AG04450 (cell line): ENCODE data around the gene SH3RF2. TPM values are rescaled to one million over a fixed set of nuclear protein-coding genes. Genes with fewer than 3 reads are reported as not detected.

Experiments
- CTCF ChIA-PET: fragments of 300-600, 350-600 bp; formaldehyde crosslinking; extraction: SDS; loops from one replicate; lab custom pipeline; 2022; ENCODE audit warnings: antibody characterized with exemption, inconsistent platforms; lab: Charles Lee
- POLR2A ChIA-PET: fragments of 350-600 bp; formaldehyde crosslinking; extraction: SDS; loops from one replicate; lab custom pipeline; 2021; ENCODE audit warnings: antibody characterized with exemption, inconsistent platforms; lab: Yijun Ruan, JAX
- DNase-seq: peaks from one replicate; pipeline ENCODE4 v3.0.0-alpha.2; 2011; ENCODE audit warnings: low read depth, low spot score
- H3K27ac ChIP-seq: one replicate; pipeline ENCODE4 v1.5.1; 2012; ENCODE audit warnings: low read depth, low read length, control low read depth
- H3K27me3 ChIP-seq: one replicate; pipeline ENCODE4 v1.6.0; 2012; ENCODE audit warnings: low read length; ENCODE audit not compliant: control insufficient read depth, insufficient read depth
- H3K4me3 ChIP-seq: 2 replicates; pipeline ENCODE4 v1.5.1; 2011; ENCODE audit warnings: mild to moderate bottlenecking, low read depth, low read length, control low read depth
- H3K9me3 ChIP-seq: 2 replicates; pipeline ENCODE4 v1.5.1; 2012; ENCODE audit warnings: low read length; ENCODE audit not compliant: control insufficient read depth, insufficient read depth
- polyA plus RNA-seq: library from polyadenylated mRNA; depleted of rRNA; stranded (reverse); fragments of >200 nt; gene quantifications from 2 replicates; pipeline ENCODE4 v1.2.3, GENCODE V29; 2011
- TF ChIP-seq, protein P1 (sequence below): IDR thresholded peaks from 2 replicates; pipeline ENCODE4 v1.5.1; 2011; ENCODE audit warnings: low read depth, low read length, control low read depth, inconsistent platforms

SH3RF2 gene
- polyA plus RNA-seq, 1 experiment: 0.87 TPM

DNA sequence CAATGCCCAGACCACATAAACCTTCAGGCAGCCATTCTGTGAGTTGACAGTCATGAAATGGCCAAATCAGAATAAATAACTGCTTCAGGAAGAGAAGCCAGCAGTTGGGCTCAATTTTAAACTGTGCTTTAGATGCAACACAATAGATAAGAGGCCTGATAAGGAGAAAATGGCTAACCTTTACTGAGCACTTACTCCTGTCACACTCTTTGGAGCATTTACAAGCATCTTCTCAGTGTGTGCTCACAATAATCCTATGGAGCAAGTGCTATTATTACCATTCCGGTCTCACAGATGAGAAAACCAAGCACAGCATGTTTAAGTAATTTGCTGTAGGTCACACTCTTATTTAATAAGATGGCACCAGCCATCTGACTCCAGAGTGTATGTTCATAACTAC is 11.5 kb upstream of the SH3RF2 start:
- TF ChIP-seq, protein P1, sequence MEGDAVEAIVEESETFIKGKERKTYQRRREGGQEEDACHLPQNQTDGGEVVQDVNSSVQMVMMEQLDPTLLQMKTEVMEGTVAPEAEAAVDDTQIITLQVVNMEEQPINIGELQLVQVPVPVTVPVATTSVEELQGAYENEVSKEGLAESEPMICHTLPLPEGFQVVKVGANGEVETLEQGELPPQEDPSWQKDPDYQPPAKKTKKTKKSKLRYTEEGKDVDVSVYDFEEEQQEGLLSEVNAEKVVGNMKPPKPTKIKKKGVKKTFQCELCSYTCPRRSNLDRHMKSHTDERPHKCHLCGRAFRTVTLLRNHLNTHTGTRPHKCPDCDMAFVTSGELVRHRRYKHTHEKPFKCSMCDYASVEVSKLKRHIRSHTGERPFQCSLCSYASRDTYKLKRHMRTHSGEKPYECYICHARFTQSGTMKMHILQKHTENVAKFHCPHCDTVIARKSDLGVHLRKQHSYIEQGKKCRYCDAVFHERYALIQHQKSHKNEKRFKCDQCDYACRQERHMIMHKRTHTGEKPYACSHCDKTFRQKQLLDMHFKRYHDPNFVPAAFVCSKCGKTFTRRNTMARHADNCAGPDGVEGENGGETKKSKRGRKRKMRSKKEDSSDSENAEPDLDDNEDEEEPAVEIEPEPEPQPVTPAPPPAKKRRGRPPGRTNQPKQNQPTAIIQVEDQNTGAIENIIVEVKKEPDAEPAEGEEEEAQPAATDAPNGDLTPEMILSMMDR: no peak
- no peak overlapping the region for H3K4me3 ChIP-seq
- CTCF ChIA-PET: no interaction called here
- POLR2A ChIA-PET: interaction anchor here (0.7 to 0.8 kb wide), 2 partner anchors 21 to 36 kb away, joined by 3 to 4 read pairs; no protein-coding TSS in a partner anchor
- no peaks in the 10 kb centered on the region for H3K9me3 ChIP-seq
- no peak for DNase-seq
- no peaks in the 10 kb centered on the region for H3K27me3 ChIP-seq
- no peak overlapping the region for H3K27ac ChIP-seq

DNA sequence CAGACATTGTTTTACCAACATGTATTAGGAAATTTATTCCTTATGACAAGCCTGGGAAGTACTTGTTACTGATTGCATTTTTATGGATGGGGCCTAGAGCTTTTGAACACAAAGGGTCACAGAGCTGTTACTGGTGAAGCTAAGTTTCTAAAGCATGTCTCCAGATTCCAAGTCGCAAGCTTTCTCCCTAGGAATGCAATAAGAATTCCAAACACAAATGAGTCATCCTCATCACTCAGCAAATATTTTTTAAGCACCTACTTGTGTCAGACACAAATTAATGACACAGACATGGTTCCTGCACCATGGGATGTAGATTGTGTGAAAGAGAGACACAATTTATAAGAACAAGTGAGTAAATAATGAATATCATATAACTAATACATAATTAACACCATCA is 11.0 kb upstream of the SH3RF2 start:
- DNase-seq: peak; percentile 51
- Histone ChIP-seq H3K27me3 (no peaks in the 10 kb centered on the region), H3K9me3 (no peaks in the 10 kb centered on the region), H3K27ac (no peak overlapping the region), H3K4me3 (no peak overlapping the region)
- CTCF ChIA-PET: no interaction called here
- POLR2A ChIA-PET: interaction anchor here (0.7 to 0.8 kb wide), 2 partner anchors 20 to 36 kb away, joined by 3 to 4 read pairs; no protein-coding TSS in a partner anchor
- TF ChIP-seq, protein P1: no peak

DNA sequence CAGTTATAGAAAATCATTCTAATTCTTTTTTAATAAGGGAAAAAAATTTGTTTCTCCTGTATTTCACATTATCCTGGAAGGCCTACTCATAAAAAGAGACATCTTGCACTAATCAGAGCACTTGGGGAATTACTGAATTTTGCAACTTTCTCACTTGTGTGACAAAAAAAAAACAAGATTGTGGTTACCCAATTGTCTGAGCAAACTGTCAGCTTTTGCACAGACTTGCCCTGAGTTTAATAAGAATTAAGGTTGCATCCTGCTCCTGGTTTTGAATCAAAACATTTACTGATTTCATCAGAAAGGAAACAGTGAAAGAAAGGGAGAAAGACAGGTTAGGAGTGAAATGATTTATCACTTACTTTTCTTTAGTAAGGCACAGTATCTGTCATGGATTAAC is 10.6 kb upstream of the SH3RF2 start:
- no peak overlapping the region for H3K4me3 ChIP-seq
- H3K27ac ChIP-seq: no peak overlapping the region
- POLR2A ChIA-PET: interaction anchor here (0.7 kb wide), 1 partner anchor 35 kb away, joined by 4 read pairs; no protein-coding TSS in a partner anchor
- no peak for DNase-seq
- CTCF ChIA-PET: no interaction called here
- TF ChIP-seq, protein P1: no peak
- H3K9me3 ChIP-seq: no peaks in the 10 kb centered on the region
- H3K27me3 ChIP-seq: no peaks in the 10 kb centered on the region

DNA sequence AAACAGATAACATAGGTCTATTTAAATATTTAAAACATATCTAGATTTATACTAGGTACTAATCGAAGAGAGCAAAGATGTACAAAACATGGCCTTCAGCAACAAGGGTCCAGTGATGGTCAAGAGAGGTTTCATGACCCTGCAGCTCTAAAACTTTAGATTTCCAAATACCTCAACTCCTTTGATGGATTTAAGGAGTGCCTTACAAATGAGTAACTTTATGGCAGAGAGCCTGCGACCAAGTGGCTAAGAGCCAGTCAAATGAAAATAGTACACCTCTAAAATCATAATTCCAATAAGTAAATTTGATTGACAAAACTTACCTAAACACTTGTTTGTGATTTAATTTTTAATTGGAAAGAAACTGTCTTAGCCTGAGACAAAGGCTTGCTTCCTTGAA is 4.7 kb upstream of the SH3RF2 start:
- Histone ChIP-seq H3K27ac (no peak overlapping the region), H3K9me3 (no peaks in the 10 kb centered on the region), H3K27me3 (no peaks in the 10 kb centered on the region), H3K4me3 (no peak overlapping the region)
- ChIA-PET POLR2A (no interaction called here), CTCF (no interaction called here)
- no peak for DNase-seq
- TF ChIP-seq, protein P1: no peak

DNA sequence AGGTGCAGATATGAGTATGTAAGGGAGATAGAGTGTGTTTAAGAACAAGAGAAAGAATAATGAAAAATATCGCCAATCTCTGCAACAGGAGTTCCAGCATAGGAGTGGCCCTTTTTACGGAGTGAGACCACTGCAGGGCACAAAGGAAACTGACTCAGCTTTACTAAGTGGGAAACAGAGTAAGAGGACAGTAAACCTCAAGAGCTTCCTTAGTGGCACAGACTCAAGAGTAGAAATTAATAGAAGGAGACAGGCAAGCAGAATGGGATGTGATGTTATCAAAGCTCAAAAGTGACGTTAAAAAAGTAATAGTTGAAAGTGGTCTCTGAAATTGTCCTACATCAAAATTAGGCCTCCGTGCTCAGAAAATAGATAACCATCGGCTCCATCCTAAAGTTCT is 2.1 kb upstream of the SH3RF2 start:
- ChIA-PET CTCF (no interaction called here), POLR2A (no interaction called here)
- H3K4me3 ChIP-seq: no peak overlapping the region
- TF ChIP-seq, protein P1: no peak
- no peak for DNase-seq
- H3K27me3 ChIP-seq: no peaks in the 10 kb centered on the region
- no peak overlapping the region for H3K27ac ChIP-seq
- no peaks in the 10 kb centered on the region for H3K9me3 ChIP-seq
